Tongue (tissue), 2 donors: ENCODE results near the gene ZNF814. TPM values are rescaled to one million over a fixed set of nuclear protein-coding genes. Genes with fewer than 3 reads are reported as not detected.
"Not testable (repeated sequence)": the region's sequence is repeated elsewhere in the genome, so short reads cannot be mapped to it uniquely, and the experiment has no call there.

Source experiments
- DNase-seq: peaks from one replicate; pipeline ENCODE4 v3.0.0-alpha.2; 2015
- total RNA-seq: library from RNA; depleted of rRNA; stranded (reverse); fragments of >200 nt; gene quantifications from one replicate; pipeline ENCODE4 v1.2.3, GENCODE V29; 2014

ZNF814 gene
- 11.2 TPM for total RNA-seq

- peak; percentile 95 for DNase-seq
Measured at GRCh38 chr19:57888560-57889231, at the start of gene ZNF814. ZNF814 (minus strand) TSS chr19:57889037; CDS start chr19:57888802, 235 bp downstream.

- no peak for DNase-seq
Measured at GRCh38 chr19:57935731-57936130, 46.9 kb upstream of the ZNF814 start.

- peak; percentile 93 for DNase-seq
Measured at GRCh38 chr19:57934820-57935665, 46.2 kb upstream of the ZNF814 start, which contains the start of gene ZNF418. ZNF418 (minus strand) TSS chr19:57935402; CDS start chr19:57933822, 1,580 bp downstream.

- no peak for DNase-seq
Measured at GRCh38 chr19:57927587-57927986, 38.8 kb upstream of the ZNF814 start.

GRCh38 chr19:57916168-57916995 is 27.5 kb upstream of the ZNF814 start, which contains the start of gene ZNF417:
ZNF417 (minus strand) TSS chr19:57916592; CDS start chr19:57916411, 181 bp downstream.
- DNase-seq: peak; percentile 98

- no peak for DNase-seq
Measured at GRCh38 chr19:57914531-57914930, 25.7 kb upstream of the ZNF814 start.

GRCh38 chr19:57907394-57907793 is 18.6 kb upstream of the ZNF814 start:
- DNase-seq: no peak

- no peak for DNase-seq
Measured at GRCh38 chr19:57905258-57905657, 16.4 kb upstream of the ZNF814 start.

GRCh38 chr19:57903618-57904184 is 14.9 kb upstream of the ZNF814 start:
- DNase-seq: no peak

GRCh38 chr19:57900311-57900710 is 11.5 kb upstream of the ZNF814 start:
- DNase-seq: no peak

GRCh38 chr19:57890706-57891105 is 1.9 kb upstream of the ZNF814 start:
- DNase-seq: not testable (repeated sequence)

- DNase-seq: peak; percentile 33
Measured at GRCh38 chr19:57888107-57888559, 704 bp downstream of the ZNF814 start.

GRCh38 chr19:57887195-57887941 is 1.5 kb downstream of the ZNF814 start:
- peak; percentile 30 for DNase-seq

GRCh38 chr19:57886046-57886445 is 2.8 kb downstream of the ZNF814 start:
- no peak for DNase-seq

GRCh38 chr19:57873883-57874799 is 14.7 kb downstream of the ZNF814 start:
- not testable (repeated sequence) for DNase-seq

GRCh38 chr19:57872450-57872849 is 16.4 kb downstream of the ZNF814 start:
- DNase-seq: no peak

GRCh38 chr19:57870225-57870624 is 18.6 kb downstream of the ZNF814 start:
- DNase-seq: no peak

- not testable (repeated sequence) for DNase-seq
Measured at GRCh38 chr19:57869655-57870054, 19.2 kb downstream of the ZNF814 start.

GRCh38 chr19:57867868-57868492 is 20.9 kb downstream of the ZNF814 start:
- no peak for DNase-seq
